Measurements from ENCODE around the gene FHOD1. TPM values are rescaled to one million over a fixed set of nuclear protein-coding genes. Genes with fewer than 3 reads are reported as not detected.

FHOD1 gene
- total and polyA plus RNA-seq, 2 of the 13 experiments (the other 11 are each of a cell fraction or from before 2014, with no cell fraction given) = 20.0 to 20.8 TPM

- WGBS (ENCODE audit: low lambda C conversion rate) = 77% methylated on average over 7 of the region's 7 CpGs
- H3K4me1 ChIP-seq (ENCODE audit: insufficient read depth, low read length) = peaks cover 14% of the 10 kb centered on the region
- ATAC-seq (no peak), DNase-seq (ENCODE audit: low spot score) (no peak), FAIRE-seq (no peak)
- H3K79me2 ChIP-seq (ENCODE audit: insufficient read depth, low read length) = peaks cover 4% of the 10 kb centered on the region
- ChIA-PET CTCF (ENCODE audit: low intra/inter-chr PET ratio, low total read pairs) (no interaction called here), POLR2A (no interaction called here)
- H3K36me3 ChIP-seq (replicated peaks in 1 of 2; ENCODE audit: control insufficient read depth in 1 of 2, insufficient read depth in 2 of 2, low read length in 2 of 2) = no peaks in the 10 kb centered on the region
- no peaks in the 10 kb centered on the region for H4K20me1 ChIP-seq (ENCODE audit: insufficient read depth, low read length)
- no peak overlapping the region for H3K4me2 ChIP-seq (ENCODE audit: low read depth, low read length)
- in situ Hi-C loops (cut with HindIII; ENCODE audit: extremely low pct_ligation_motif_present, low pct_unique_long_range_greater_than_20kb) = no loop called here
- no peak overlapping the region for H3K4me3 ChIP-seq (replicated peaks in 1 of 3; ENCODE audit: insufficient read depth in 1 of 3, low read depth in 2 of 3, low read length in 3 of 3)
- TF ChIP-seq ATF7 (IDR thresholded peaks at IDR 0.05) = peak; percentile 72
- no peak for TF ChIP-seq ATF7 (CRISPR knock-in tag; IDR thresholded peaks at IDR 0.05)
- no peak for TF ChIP-seq GATA4 (IDR thresholded peaks at IDR 0.05; ENCODE audit: borderline replicate concordance, low read depth)
- H3K9ac ChIP-seq (ENCODE audit: insufficient read depth, low read depth, low read length) = no peak overlapping the region
- intact Hi-C loops (cut with micrococcal nuclease; ENCODE audit: unreplicated experiment) = no loop called here
- no TSS peak for BruUV-seq (replicated peaks)
- H2AFZ ChIP-seq (ENCODE audit: low read length) = no peak overlapping the region
- no peaks in the 10 kb centered on the region for H3K9me3 ChIP-seq (ENCODE audit: low read length)
- no peaks in the 10 kb centered on the region for H3K27me3 ChIP-seq (ENCODE audit: control insufficient read depth in 1 of 2, insufficient read depth in 2 of 2, low read length in 2 of 2)
- H3K27ac ChIP-seq (ENCODE audit: extremely low read length, insufficient read depth, low read length) = no peak overlapping the region
These were observed 36.0 kb upstream of the FHOD1 start for GRCh38 chr16:67283039-67283825.

GRCh38 chr16:67282447-67282805, 35.1 kb upstream of the FHOD1 start:
- H3K27me3 ChIP-seq (ENCODE audit: control insufficient read depth in 1 of 2, insufficient read depth in 2 of 2, low read length in 2 of 2) = no peaks in the 10 kb centered on the region
- H3K36me3 ChIP-seq (replicated peaks in 1 of 2; ENCODE audit: control insufficient read depth in 1 of 2, insufficient read depth in 2 of 2, low read length in 2 of 2) = 0 out of 5 replicates have a peak, but pooled peaks cover 0 to under 1% of the 10 kb centered on the region in 2 experiments
- no peak overlapping the region for H3K4me3 ChIP-seq (replicated peaks in 1 of 3; ENCODE audit: insufficient read depth in 1 of 3, low read depth in 2 of 3, low read length in 3 of 3)
- no peak for ATAC-seq
- H3K9ac ChIP-seq (ENCODE audit: insufficient read depth, low read depth, low read length) = no peak overlapping the region
- peaks cover 22% of the 10 kb centered on the region for H3K4me1 ChIP-seq (ENCODE audit: insufficient read depth, low read length)
- H2AFZ ChIP-seq (ENCODE audit: low read length) = no peak overlapping the region
- no peak overlapping the region for H3K27ac ChIP-seq (ENCODE audit: extremely low read length, insufficient read depth, low read length)
- H3K9me3 ChIP-seq (ENCODE audit: low read length) = no peaks in the 10 kb centered on the region
- FAIRE-seq = no peak
- ChIA-PET CTCF (ENCODE audit: low intra/inter-chr PET ratio, low total read pairs) (no interaction called here), POLR2A (interaction anchor here (0.6 kb wide), 1 partner anchor 166 kb away, joined by 3 read pairs; no protein-coding TSS in a partner anchor)
- H3K79me2 ChIP-seq (ENCODE audit: insufficient read depth, low read length) = peaks cover 4% of the 10 kb centered on the region
- no peak for TF ChIP-seq ZBTB37 (CRISPR knock-in tag; IDR thresholded peaks at IDR 0.05)
- no peak for TF ChIP-seq KMT2A (CRISPR knock-in tag; IDR thresholded peaks at IDR 0.05)
- no TSS peak for BruUV-seq (replicated peaks)
- no peaks in the 10 kb centered on the region for H4K20me1 ChIP-seq (ENCODE audit: insufficient read depth, low read length)
- no peak for DNase-seq (ENCODE audit: low spot score)
- in situ Hi-C loops (cut with HindIII; ENCODE audit: extremely low pct_ligation_motif_present, low pct_unique_long_range_greater_than_20kb) = no loop called here
- intact Hi-C loops (cut with micrococcal nuclease; ENCODE audit: unreplicated experiment) = no loop called here
- H3K4me2 ChIP-seq (ENCODE audit: low read depth, low read length) = no peak overlapping the region
- 89% methylated on average over 5 of the region's 10 CpGs for WGBS (ENCODE audit: low lambda C conversion rate)
